Kidney tubule cell (primary cell): ENCODE measurements around the gene CLHC1.
"Not testable (repeated sequence)": the region's sequence is repeated elsewhere in the genome, so short reads cannot be mapped to it uniquely, and the experiment has no call there.

Experiments used
- DNase-seq: peaks from one replicate; pipeline ENCODE4 v3.0.0-alpha.2; 2018; ENCODE audit warnings: low spot score

The CLHC1 gene

DNA sequence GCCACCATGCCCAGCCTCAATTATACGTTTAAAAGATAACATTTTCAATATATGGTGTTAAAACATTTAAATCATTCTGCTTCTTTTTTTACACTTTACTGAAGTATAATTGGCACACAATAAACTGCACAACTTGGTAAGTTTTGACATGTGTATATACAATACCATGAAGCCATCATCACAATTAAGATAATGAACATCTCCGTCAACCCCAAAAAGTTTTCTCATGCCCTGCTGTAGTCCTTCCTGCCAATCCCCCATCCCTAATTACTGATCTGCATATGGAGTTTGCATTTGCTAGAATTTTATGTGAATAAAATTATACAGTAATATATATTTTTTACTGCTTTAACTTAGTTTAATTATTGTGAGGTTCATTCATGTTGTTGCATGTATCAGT lies 96.6 kb downstream of the CLHC1 start:
- no peak for DNase-seq

DNA sequence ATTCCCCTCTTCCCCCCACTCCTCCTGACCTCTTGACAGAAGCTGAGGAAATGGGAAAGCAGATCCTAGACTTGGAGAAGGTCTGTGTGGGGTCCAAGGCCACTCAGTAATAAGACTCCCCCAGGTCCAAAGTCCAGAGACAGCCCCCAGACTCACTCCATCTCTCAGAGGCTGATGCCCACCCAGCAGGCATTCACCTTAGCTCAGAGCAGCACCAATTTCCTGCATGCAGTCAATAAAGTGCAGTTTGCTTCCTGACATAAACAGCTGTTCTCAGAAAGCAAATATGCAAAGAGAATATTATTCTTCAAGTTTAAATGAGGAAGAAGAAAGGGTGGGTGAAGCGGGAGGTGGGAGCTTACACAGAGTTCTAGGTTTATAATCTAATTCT lies 97.8 kb downstream of the CLHC1 start:
- DNase-seq = no peak

DNA sequence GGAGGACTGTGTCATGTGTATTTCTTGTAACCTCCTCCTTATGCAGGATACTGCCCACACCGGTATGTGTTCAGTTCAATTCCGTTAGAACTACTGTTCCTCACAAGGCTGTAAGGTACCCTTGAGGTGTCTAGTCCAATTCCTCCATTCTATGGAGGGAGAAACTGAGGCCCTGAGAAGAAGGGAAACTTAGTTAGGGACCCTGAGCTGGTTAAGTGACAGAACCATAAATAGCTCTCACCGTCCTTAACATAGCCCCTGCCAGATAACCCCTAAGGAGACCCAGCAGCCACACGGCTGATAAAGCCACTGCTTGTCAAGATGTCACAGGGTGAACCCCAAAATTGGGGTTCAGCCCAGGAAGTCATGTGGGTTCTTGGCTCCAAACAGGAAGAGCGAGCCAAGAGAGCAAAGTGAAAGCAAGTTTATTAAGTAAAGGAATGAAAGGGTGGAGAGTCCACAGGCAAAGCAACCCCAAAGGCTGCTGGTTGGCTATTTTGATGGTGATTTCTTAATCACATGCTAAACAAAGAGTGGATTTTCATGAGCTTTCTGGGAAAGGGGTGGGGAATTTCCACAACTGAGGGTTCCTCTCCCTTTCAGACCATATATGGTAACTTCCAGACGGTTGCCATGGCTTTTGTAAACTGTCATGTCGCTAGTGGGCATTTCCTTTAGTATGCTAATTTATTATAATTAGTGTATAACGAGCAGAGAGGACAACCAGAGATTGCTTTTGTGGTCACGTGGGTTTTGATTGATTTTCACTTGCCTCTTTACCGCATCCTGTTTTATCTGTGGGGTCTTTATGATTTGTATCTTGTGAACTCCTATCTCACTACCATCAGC lies 98.4 kb downstream of the CLHC1 start:
- DNase-seq = peak; percentile 64

DNA sequence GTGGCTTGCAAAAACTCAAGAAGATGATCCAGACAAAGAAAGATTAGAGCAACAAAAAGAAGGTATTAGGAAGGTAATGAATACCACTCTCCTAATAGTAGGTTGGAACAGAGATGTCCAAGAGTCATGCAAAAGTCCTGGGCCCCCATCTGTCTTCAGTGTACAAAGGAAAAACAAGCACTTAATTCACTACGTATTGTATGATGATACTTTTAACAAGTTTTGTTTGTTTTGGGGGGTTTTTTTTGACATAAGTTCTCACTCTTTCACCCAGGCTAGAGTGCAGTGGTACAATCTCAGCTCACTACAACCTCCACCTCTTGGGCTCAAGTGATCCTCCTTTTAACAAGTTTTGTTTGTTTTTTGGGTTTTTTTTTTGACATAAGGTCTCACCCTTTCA lies 101.2 kb downstream of the CLHC1 start:
- no peak for DNase-seq

DNA sequence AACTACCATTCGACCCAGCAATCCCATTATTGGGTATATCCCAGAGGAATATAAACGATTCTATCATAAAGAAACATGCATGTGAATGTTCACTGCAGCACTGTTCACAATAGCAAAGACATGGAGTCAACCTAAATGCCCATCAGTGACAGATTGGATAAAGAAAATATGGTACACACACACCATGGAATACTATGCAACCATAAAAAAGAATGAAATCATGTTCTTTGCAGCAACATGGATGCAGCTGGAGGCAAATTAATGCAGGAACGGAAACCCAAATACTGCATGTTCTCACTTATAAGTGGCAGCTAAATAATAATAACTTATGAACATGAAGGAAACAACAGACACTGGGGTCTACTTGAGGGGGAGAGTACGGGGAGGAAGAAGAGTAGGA lies 105.5 kb downstream of the CLHC1 start:
- not testable (repeated sequence) for DNase-seq
